Panc1 (cell line): Measurements from ENCODE around the gene TOPBP1. TPM values are rescaled to one million over a fixed set of nuclear protein-coding genes. Genes with fewer than 3 reads are reported as not detected.

ENCODE experiments used
- ATAC-seq: fragments of 200-7000 bp; cut with Tn5 transposase; 2 replicates; pipeline ENCODE4 v1.9.1; 2020; ENCODE audit warnings: mild to moderate bottlenecking, moderate library complexity
- BruUV-seq: library from RNA; stranded (reverse); fragments of 400-500 nt; replicated peaks from 2 replicates; lab custom pipeline; 2021; lab: Mats Ljungman, UMichigan
- CTCF ChIA-PET: fragments of 300-600 bp; sonication (Branson Sonifier 250); formaldehyde crosslinking; loops from one replicate; lab custom pipeline; 2022; ENCODE audit warnings: antibody characterized with exemption; lab: Charles Lee
- POLR2A ChIA-PET: fragments of 300-600 bp; sonication (Branson Sonifier 250); formaldehyde crosslinking; loops from one replicate; lab custom pipeline; 2022; ENCODE audit warnings: antibody characterized with exemption; lab: Charles Lee
- DNase-seq: peaks from one replicate; pipeline ENCODE4 v3.0.0-alpha.2; 2010; ENCODE audit warnings: low read depth, low spot score
- H3K27ac ChIP-seq: 2 replicates; pipeline ENCODE4 v1.5.1; 2011; ENCODE audit warnings: mild to moderate bottlenecking, low read length, inconsistent platforms
- H3K27me3 ChIP-seq: fragments of 200-500 bp; sonication (Bioruptor generic); 2 replicates; pipeline ENCODE4 v1.6.0; 2014; ENCODE audit warnings: low read length, inconsistent platforms; ENCODE audit not compliant: control insufficient read depth, insufficient read depth
- H3K36me3 ChIP-seq: fragments of 200-500 bp; sonication (Bioruptor generic); 2 replicates; pipeline ENCODE4 v1.5.1; 2014; ENCODE audit warnings: inconsistent platforms, mild to moderate bottlenecking, low read length, moderate library complexity; ENCODE audit not compliant: control insufficient read depth, insufficient read depth
- H3K4me1 ChIP-seq: 2 replicates; pipeline ENCODE4 v1.5.1; 2011; ENCODE audit warnings: inconsistent platforms, mild to moderate bottlenecking, low read length, moderate library complexity; ENCODE audit not compliant: control insufficient read depth, insufficient read depth
- H3K4me3 ChIP-seq, 2 experiments: 2 replicates each; pipeline ENCODE4 v1.5.1; 2011 to 2012; ENCODE audit warnings: low read depth in 2 of 2, low read length in 2 of 2, mild to moderate bottlenecking in 2 of 2, inconsistent platforms in 1 of 2, moderate library complexity in 1 of 2
- H3K9me3 ChIP-seq: fragments of 200-500 bp; sonication (Bioruptor generic); 2 replicates; pipeline ENCODE4 v1.5.1; 2014; ENCODE audit warnings: low read depth, mild to moderate bottlenecking, inconsistent platforms, low read length, moderate library complexity; ENCODE audit not compliant: control insufficient read depth, insufficient read depth
- CTCF ChIP-seq: fragments of 450-650 bp; IDR thresholded peaks from 2 replicates; pipeline ENCODE4 v1.5.1; 2017; ENCODE audit warnings: mild to moderate bottlenecking
- POLR2AphosphoS5 ChIP-seq: IDR thresholded peaks from 2 replicates; pipeline ENCODE4 v1.6.1; 2012; ENCODE audit warnings: mild to moderate bottlenecking, low read depth, low read length, moderate library complexity
- REST ChIP-seq, 2 experiments: IDR thresholded peaks; 2 replicates each; pipeline ENCODE4 v1.6.1; 2011 to 2012; ENCODE audit warnings: low read depth in 2 of 2, control low read depth in 1 of 2, low read length in 1 of 2, mild to moderate bottlenecking in 1 of 2, moderate library complexity in 1 of 2; ENCODE audit not compliant: insufficient read depth in 1 of 2
- SIN3A ChIP-seq: IDR thresholded peaks from 2 replicates; pipeline ENCODE4 v1.6.1; 2012; ENCODE audit warnings: low read depth, mild to moderate bottlenecking, low read length, moderate library complexity, borderline replicate concordance; ENCODE audit not compliant: insufficient read depth
- TCF7L2 ChIP-seq: IDR thresholded peaks from 2 replicates; pipeline ENCODE4 v1.6.1; 2011; ENCODE audit warnings: mild to moderate bottlenecking, low read depth, low read length, inconsistent platforms
- in situ Hi-C: cut with HindIII; loops from 2 replicates; pipeline ENCODE4 v1.10.0; 2016; ENCODE audit warnings: low sequenced_read_pairs, low pct_unique_long_range_greater_than_20kb
- intact Hi-C: fragments of 100-400 bp; cut with micrococcal nuclease; formaldehyde crosslinking; loops from one replicate; pipeline ENCODE4 v1.10.0; 2022; ENCODE audit not compliant: unreplicated experiment
- total RNA-seq: library from RNA; stranded (reverse); gene quantifications from one replicate; pipeline ENCODE4 v1.2.1, GENCODE V29; 2021; ENCODE audit not compliant: unreplicated experiment

Gene TOPBP1
- total RNA-seq, 1 experiment from 2014 or later: 78.4 TPM

- TF ChIP-seq REST (IDR thresholded peaks at IDR 0.05; ENCODE audit: insufficient read depth in 1 of 2, low read depth in 2 of 2, low read length in 1 of 2) (no peak), CTCF (no peak)
- no peaks in the 10 kb centered on the region for H3K27me3 ChIP-seq
- TSS peak; percentile 76 for BruUV-seq
- CTCF ChIA-PET: no interaction called here
- no peak overlapping the region for H3K27ac ChIP-seq
- in situ Hi-C loops (no loop called here), intact Hi-C loops (no loop called here)
- H3K9me3 ChIP-seq: no peaks in the 10 kb centered on the region
- DNase-seq (no peak), ATAC-seq (no peak)
- POLR2A ChIA-PET: no interaction called here
- H3K4me3 ChIP-seq: no peak overlapping the region
- peaks cover 8% of the 10 kb centered on the region; the same call in 1 of the 2 replicates for H3K4me1 ChIP-seq
- H3K36me3 ChIP-seq: peaks cover 6% of the 10 kb centered on the region
Measured at GRCh38 chr3:133600572-133601081, 61.1 kb downstream of the TOPBP1 start.

- no peak for ATAC-seq
- H3K27ac ChIP-seq: no peak overlapping the region
- H3K36me3 ChIP-seq: peaks cover 6% of the 10 kb centered on the region
- intact Hi-C loops: loop anchor here (10.0 kb wide), 1 partner anchor 874 kb away; the partner anchor contains the start of gene NPHP3
- BruUV-seq: no TSS peak
- H3K4me1 ChIP-seq: peaks cover 13% of the 10 kb centered on the region; the same call in 1 of the 2 replicates
- in situ Hi-C loops: no loop called here
- no peak overlapping the region for H3K4me3 ChIP-seq
- ChIA-PET POLR2A (interaction anchor here (0.6 kb wide), 1 partner anchor 68 kb away, joined by 4 read pairs; no protein-coding TSS in a partner anchor), CTCF (no interaction called here)
- TF ChIP-seq POLR2AphosphoS5: no peak
- TF ChIP-seq REST (IDR thresholded peaks at IDR 0.05; ENCODE audit: insufficient read depth in 1 of 2, low read depth in 2 of 2, low read length in 1 of 2): no peak
- TF ChIP-seq SIN3A: no peak
- no peak for TF ChIP-seq TCF7L2
- TF ChIP-seq CTCF: no peak
- no peaks in the 10 kb centered on the region for H3K27me3 ChIP-seq
- no peak for DNase-seq
- H3K9me3 ChIP-seq: no peaks in the 10 kb centered on the region
Measured at GRCh38 chr3:133599280-133599679, 62.5 kb downstream of the TOPBP1 start.
